Stimulated activated CD8-positive, alpha-beta memory T cell treated with anti-CD3 and anti-CD28 coated beads, Interleukin-4, amount 100 ng/mL, for 24 hours (primary cell): ENCODE data around the gene TARS1.
"Not testable (repeated sequence)": the region's sequence is repeated elsewhere in the genome, so short reads cannot be mapped to it uniquely, and the experiment has no call there.

ENCODE experiments used
- DNase-seq: peaks from one replicate; pipeline ENCODE4 v3.0.0-alpha.2; 2020; ENCODE audit warnings: low read depth

TARS1 gene

GRCh38 chr5:33488558-33489355 is 48.0 kb downstream of the TARS1 start:
- DNase-seq, result no peak

- DNase-seq, result no peak
Measured at GRCh38 chr5:33489481-33490067, 48.8 kb downstream of the TARS1 start.

- DNase-seq, result no peak
Measured at GRCh38 chr5:33490071-33490665, 49.4 kb downstream of the TARS1 start.

- DNase-seq, result no peak
Measured at GRCh38 chr5:33491941-33492340, 51.2 kb downstream of the TARS1 start.

GRCh38 chr5:33494466-33494865 is 53.7 kb downstream of the TARS1 start:
- DNase-seq, result no peak

GRCh38 chr5:33501260-33501659 is 60.5 kb downstream of the TARS1 start:
- DNase-seq, result no peak

GRCh38 chr5:33501899-33502298 is 61.1 kb downstream of the TARS1 start:
- no peak for DNase-seq

GRCh38 chr5:33504570-33504969 is 63.8 kb downstream of the TARS1 start:
- DNase-seq, result no peak

- DNase-seq, result no peak
Measured at GRCh38 chr5:33507426-33507825, 66.7 kb downstream of the TARS1 start.

- no peak for DNase-seq
Measured at GRCh38 chr5:33509036-33509435, 68.3 kb downstream of the TARS1 start.

GRCh38 chr5:33513462-33514185 is 72.9 kb downstream of the TARS1 start:
- no peak for DNase-seq

- not testable (repeated sequence) for DNase-seq
Measured at GRCh38 chr5:33515366-33515765, 74.6 kb downstream of the TARS1 start.

GRCh38 chr5:33516421-33516820 is 75.7 kb downstream of the TARS1 start:
- no peak for DNase-seq
